Stimulated activated CD4-positive, alpha-beta T cell treated with anti-CD3 and anti-CD28 coated beads, Interleukin-4, amount 100 ng/mL, for 1 hour (primary cell): Measurements from ENCODE around the gene CACNA2D3.

ENCODE experiments used
- DNase-seq: peaks from one replicate; pipeline ENCODE4 v3.0.0-alpha.2; 2020

CACNA2D3 gene

GRCh38 chr3:54780336-54780735 is 658.0 kb downstream of the CACNA2D3 start:
- DNase-seq = no peak

DNA sequence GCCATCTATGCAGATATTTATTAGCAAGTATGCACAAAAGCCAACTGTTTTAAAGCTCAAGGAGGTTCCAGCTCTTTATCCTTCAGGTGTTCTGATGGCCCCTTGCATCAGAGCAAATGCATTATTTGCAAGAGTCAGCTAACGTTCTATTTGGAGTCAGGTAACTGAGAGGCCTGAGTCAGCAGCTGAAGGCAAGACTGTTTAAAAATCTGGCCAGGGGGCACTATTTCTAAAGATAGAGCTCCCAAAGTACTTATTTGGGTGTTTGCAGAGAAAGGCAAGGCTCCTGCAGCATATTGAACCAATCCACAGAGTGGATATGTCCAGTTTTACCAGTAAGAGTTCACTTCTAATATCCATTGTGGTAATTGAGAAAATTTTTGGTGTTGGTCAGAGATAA is 659.4 kb downstream of the CACNA2D3 start:
- DNase-seq = no peak

- DNase-seq = no peak
These were observed 661.3 kb downstream of the CACNA2D3 start for GRCh38 chr3:54783611-54784010.

DNA sequence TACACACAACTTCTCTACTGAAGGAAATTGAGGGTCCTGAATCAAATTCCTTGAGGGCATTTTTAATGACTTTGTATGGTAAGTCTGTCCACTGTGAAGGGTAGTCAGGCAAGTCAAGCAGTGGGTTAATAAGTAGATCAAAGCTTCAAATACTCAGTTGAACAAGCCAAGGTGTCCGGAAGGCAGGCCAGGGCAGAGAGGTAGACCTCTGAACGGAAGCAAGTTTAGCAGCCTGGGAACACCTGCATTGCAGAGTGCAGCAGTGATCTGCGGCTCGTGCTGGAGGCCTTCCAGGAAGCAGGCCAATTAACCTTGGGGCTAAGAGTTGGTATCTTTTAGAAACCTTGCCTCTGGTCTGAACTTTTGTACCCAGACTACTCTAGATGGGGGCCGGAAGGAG is 661.7 kb downstream of the CACNA2D3 start:
- DNase-seq = no peak

GRCh38 chr3:54785976-54786375 is 663.6 kb downstream of the CACNA2D3 start:
- no peak for DNase-seq

DNA sequence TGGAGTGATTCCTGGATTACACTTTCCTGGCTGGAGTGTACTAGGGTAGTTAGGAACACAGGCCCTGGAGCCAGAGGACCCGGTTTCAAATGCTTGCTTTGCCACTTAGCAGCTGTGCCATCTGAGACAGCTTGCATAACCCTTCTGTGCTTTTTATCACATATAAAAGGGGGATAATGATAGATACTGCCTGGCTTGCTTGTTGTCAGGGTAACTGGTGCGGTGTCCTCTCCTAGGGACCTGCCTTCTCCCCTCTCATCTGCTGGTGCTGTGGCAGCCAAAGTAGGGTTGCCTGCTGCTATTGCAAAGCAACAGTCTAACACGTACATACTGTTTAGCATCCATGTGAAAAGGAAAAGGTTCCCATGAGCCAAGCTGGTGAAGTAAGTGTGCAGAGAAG is 667.7 kb downstream of the CACNA2D3 start:
- no peak for DNase-seq

- no peak for DNase-seq
These were observed 669.3 kb downstream of the CACNA2D3 start for GRCh38 chr3:54791501-54792156.

DNA sequence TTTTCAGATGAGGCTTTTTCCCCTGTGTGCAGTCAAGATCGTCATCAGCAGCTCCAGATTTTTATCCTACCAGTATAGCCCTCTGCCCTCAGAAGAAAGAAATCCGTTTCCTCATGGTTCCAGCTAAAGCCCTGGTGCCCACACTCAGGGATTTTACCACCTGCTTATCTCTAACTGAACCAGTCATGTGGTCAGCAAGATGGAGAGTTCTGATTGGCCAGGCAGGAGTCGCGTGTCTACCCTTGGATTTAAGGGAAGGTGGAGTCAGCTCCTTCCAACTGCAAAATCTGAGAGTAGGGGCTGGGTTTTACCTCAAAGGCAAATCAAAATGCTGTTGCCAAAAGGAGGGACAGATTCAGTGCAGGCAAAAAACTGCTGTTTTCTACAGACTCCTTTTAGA is 670.2 kb downstream of the CACNA2D3 start:
- no peak for DNase-seq

DNA sequence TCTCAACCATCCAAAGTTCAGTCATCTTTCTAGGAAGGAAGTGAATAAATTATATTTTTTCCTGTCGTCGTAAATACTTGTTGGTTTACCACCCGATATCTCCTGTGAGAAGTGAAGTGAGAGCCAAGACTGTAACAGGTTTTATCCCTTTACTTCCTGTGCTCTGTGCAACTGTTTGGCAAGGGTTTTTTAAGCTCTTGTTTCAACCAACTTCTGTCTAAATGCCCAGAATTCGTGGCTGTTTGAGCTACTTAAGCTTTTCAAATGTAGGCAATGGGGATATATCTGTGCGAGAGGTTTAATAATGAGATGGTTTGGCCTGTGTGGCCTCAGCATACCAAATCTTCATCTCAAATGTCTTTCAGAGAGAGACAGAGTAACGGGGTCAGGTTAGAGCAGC is 670.8 kb downstream of the CACNA2D3 start:
- DNase-seq = no peak

DNA sequence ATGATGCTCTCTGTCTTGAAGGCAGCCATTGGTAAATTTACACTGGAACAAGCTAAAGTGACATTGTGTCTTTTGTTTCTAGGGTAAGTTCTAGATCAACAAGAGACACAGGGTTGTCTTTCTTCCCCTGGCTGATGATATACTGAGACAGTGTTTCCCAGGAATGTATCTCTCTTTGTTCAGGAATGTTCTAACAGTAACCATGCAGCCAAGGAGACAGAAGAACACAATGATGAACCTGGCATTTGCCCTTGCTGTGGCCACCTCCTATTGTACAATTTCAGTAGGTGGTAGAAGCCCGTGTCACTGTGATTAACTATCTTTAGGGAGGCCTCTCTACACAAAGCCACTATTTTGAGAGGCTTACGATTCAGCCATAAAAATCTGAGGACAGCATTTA is 674.8 kb downstream of the CACNA2D3 start:
- no peak for DNase-seq

DNA sequence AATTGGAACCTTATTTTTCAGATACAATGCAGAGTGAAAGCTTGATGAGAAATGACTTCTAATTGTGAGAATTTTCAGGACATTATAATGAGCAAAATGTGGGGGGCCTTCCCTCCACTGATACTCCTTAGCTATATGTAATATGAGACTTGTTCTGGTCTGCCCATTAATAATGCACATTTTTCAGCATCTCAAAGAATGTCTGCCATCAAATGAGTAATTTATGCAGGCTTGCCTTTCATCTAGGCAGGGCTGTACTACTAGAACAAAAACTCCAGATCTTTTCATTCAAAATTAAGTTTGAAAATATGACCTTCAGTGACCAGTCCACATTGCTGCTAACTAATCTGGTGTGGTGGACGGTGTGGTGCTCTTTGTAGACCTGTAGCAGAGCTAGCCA is 678.1 kb downstream of the CACNA2D3 start:
- no peak for DNase-seq

DNA sequence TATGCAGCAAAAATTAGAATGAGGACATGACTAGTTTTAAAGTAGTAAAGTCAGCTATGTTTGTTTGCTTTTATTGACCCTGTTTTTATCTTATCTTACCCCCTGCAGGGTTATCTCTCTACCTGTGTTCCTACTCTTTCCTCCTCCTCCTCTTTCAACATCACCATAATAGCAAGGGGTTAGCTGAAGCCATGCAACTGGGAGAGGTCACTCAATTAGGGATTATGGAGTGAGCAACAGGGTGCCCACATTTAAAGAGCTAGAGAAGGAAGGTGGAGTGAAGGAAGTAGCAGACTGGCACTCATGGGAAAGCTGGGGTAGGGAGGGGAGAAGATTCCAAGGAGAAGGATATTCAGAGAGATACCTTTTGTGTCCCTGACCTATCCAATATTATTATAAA is 679.6 kb downstream of the CACNA2D3 start:
- no peak for DNase-seq

DNA sequence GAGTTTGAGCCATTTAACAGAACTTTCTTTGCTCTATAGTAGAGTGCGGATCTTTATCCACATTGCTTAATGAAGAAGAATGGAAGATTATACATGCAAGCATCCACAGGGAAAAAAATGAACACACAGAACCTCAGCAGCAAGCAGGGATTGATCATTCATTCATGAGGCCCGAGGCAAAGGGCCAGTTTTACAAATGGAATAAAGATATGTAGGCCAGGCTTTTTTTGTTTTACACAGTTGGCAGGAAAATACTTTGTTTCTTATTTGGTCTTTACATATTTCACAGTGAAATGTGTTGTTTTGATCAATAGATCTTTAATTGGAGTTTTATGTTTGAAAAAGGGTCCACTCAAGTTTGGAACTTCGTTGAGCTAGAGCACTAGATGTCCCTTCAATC is 688.0 kb downstream of the CACNA2D3 start:
- no peak for DNase-seq

DNA sequence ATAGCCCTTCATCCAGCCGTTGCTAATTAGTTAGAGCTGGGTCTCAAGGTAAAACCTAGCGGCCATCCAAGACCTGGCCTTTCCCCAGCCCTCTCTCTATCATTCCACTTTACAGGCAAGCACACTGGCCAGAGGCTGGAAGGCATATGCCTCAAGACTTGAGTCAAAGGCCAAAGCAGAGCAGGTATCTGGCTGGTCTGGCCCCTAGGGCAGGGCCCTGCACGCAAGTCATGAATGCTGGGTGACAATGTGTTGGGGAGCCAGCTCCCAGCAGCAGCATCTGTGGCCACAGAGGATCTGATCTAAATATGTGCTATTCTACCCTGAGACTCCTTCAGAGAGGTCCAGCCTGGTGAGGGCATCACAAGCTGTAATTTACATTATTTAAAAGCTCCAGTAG is 691.9 kb downstream of the CACNA2D3 start:
- no peak for DNase-seq

- DNase-seq = no peak
These were observed 695.3 kb downstream of the CACNA2D3 start for GRCh38 chr3:54817628-54818027.

GRCh38 chr3:54818486-54818885 is 696.1 kb downstream of the CACNA2D3 start:
- DNase-seq = no peak

- DNase-seq = no peak
These were observed 696.6 kb downstream of the CACNA2D3 start for GRCh38 chr3:54818942-54819341.

DNA sequence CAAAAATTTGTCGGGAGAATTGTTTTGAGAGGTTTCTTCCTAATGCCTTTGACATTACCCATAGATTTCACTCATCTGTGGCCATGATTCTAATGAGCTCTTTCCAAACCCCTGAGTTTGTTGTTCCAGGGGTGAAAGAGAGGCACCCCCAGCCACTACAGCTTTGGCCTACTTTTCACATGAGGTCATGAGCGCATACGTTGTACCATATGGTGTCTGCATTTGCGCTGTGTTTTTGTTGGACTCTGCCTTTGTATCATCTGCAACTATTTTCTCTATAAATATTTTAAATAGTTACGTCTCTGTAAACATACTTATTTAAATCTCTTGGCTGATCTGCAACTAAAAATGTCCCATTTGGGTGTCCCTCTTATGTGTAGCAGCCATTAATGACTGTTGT is 697.6 kb downstream of the CACNA2D3 start:
- DNase-seq = no peak

DNA sequence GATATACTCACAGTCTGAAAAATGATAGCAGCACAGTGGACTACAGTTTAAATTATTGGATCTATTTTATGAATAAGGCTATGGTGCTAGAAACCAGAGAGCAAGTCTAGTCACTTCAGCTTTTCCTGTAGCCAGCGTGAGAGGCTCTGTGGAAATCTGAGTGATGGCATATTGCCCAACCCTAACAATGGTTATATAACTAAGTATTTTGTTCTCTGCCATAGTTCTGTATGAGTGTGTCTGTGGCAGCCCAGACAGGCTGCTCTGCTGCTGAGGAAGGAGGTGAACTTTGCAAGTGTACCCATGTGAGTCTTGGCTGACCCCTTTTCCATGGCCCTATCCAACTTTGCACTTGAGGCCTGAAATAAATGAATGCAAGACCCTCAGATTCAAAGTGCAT is 699.9 kb downstream of the CACNA2D3 start:
- no peak for DNase-seq

DNA sequence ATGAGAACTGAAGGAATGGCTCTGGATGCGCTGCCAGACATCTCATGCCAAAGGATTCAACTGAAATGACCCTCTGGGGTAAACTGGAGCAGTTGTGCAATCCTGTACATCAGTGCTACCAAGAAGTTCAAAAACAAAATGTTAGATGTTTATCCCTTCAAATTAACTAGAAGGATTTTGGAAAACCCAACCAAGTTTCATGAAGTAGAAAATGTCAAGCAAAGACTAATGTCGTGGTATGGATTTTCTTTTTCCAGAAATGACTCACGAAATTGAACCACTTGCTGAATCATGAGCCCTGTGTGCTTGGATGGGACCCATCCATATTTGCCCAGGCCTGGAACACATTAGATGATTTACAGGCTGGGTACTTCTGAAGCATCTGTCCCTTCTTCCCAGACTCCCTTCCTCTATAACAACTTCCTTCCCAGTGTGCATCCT is 703.9 kb downstream of the CACNA2D3 start:
- no peak for DNase-seq

DNA sequence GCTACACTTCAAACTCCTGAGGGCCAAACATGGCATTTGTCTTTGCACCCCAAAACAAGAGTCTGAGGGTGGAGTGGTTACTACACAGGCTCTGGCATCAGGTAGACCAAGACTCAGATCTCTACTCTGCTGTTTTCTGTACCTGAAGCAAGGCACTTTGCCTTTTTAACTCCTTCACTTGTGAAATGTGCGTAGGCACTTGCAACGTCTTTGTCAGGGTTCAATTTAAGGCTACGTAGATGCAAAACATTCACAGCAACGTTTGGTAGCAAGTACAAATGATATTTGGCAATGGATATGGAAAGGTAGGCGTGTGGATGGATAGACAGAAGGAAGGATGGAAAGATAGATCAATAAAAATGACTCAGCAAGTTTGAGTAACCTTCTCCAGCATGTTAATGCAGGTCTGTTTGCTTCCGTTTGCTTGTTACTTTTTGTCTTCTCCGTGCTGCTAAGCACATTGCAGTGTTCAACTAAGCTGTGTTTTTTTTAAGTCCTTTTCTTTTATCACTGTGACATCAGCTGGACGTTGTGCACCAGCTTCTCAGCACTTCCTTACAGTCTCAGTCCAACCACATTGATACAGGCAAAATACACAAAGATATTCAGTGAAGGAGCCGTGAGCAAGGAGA is 704.8 kb downstream of the CACNA2D3 start:
- DNase-seq = no peak

- no peak for DNase-seq
These were observed 705.4 kb downstream of the CACNA2D3 start for GRCh38 chr3:54827776-54828175.

- DNase-seq = no peak
These were observed 708.3 kb downstream of the CACNA2D3 start for GRCh38 chr3:54830658-54831057.

GRCh38 chr3:54831112-54831511 is 708.8 kb downstream of the CACNA2D3 start:
- no peak for DNase-seq

- DNase-seq = no peak
These were observed 710.5 kb downstream of the CACNA2D3 start for GRCh38 chr3:54832876-54833275.
